ENCODE results near the gene PDZD2.

The PDZD2 gene

DNA sequence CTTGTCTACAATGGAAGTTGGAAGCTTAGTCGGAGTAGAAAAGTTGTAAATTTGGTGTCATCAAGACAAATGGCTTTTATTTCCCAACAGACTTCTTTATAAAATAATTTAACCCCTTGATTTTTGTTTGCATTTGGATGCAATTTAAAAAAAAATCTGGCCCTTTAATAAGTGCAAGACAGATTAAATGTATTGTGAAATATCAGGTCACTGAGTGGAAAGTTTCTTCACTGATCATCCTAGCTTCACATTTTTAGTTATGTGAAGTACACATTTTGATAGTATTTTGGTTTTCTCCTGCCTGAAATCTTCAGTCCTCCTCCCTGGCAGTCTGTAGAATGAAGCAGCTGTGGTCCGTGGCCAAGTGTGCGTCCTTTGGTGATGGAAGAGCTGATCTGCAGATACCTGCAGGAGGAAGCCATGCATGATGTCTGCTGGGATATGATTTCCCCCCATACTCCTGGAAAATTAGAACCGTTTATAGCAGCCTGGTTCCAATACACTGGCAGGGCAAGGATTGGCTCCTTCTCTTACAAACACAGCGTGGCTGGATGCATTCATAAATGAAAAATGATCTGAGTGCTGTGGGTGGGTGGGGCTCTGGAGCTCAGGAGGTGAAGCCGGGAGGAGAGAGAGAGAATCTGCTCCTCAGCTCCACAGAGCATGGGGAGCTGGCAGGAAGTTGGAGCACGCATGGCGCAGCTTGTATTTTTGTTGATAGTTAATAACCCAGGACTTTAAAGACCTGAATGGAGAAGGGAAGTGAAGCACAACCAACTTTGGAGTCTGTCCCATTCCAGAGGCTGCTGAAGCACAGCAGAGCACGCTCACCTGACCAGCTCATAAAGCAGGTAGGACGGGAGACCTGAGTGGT is 296.8 kb downstream of the PDZD2 start:
- no peak overlapping the region for H3K4me3 ChIP-seq (ENCODE audit: control insufficient read depth, low read depth, low read length)
- no peak for DNase-seq (ENCODE audit: low read depth)
- TF ChIP-seq, protein P1, sequence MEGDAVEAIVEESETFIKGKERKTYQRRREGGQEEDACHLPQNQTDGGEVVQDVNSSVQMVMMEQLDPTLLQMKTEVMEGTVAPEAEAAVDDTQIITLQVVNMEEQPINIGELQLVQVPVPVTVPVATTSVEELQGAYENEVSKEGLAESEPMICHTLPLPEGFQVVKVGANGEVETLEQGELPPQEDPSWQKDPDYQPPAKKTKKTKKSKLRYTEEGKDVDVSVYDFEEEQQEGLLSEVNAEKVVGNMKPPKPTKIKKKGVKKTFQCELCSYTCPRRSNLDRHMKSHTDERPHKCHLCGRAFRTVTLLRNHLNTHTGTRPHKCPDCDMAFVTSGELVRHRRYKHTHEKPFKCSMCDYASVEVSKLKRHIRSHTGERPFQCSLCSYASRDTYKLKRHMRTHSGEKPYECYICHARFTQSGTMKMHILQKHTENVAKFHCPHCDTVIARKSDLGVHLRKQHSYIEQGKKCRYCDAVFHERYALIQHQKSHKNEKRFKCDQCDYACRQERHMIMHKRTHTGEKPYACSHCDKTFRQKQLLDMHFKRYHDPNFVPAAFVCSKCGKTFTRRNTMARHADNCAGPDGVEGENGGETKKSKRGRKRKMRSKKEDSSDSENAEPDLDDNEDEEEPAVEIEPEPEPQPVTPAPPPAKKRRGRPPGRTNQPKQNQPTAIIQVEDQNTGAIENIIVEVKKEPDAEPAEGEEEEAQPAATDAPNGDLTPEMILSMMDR (IDR thresholded peaks at IDR 0.05; ENCODE audit: control insufficient read depth, insufficient read depth, low read depth, low read length, missing control alignments) = no peak

DNA sequence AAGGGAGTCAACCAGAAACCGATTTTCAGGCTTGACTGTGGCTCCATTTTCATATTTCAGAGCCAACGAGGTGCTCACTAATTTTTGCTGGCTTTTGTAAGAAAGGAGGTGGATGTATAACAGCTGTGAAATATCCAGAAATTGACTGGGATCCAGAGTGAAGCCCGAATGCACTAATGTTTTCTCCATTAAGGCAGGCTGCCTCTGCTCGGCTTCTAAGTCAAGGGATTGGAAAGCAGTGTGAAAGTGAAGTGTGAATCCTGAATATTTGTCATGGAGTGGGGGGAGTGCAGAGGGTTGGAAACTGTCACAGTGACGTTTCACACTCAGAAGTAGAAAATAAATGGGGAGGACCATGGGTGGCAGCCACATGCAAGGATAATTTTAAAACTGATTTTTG is 297.8 kb downstream of the PDZD2 start:
- TF ChIP-seq, protein P1 (IDR thresholded peaks at IDR 0.05; ENCODE audit: control insufficient read depth, insufficient read depth, low read depth, low read length, missing control alignments) = no peak
- no peak overlapping the region for H3K4me3 ChIP-seq (ENCODE audit: control insufficient read depth, low read depth, low read length)
- no peak for DNase-seq (ENCODE audit: low read depth)

GRCh38 chr5:31937226-31937625 is 298.3 kb downstream of the PDZD2 start:
- no peak overlapping the region for H3K4me3 ChIP-seq (ENCODE audit: control insufficient read depth, low read depth, low read length)
- TF ChIP-seq, protein P1 (IDR thresholded peaks at IDR 0.05; ENCODE audit: control insufficient read depth, insufficient read depth, low read depth, low read length, missing control alignments) = no peak
- no peak for DNase-seq (ENCODE audit: low read depth)

- no peak overlapping the region for H3K4me3 ChIP-seq (ENCODE audit: control insufficient read depth, low read depth, low read length)
- TF ChIP-seq, protein P1 (IDR thresholded peaks at IDR 0.05; ENCODE audit: control insufficient read depth, insufficient read depth, low read depth, low read length, missing control alignments) = no peak
- no peak for DNase-seq (ENCODE audit: low read depth)
Measured at GRCh38 chr5:31937703-31938102, 298.8 kb downstream of the PDZD2 start.

GRCh38 chr5:31939151-31939550 is 300.2 kb downstream of the PDZD2 start:
- no peak for DNase-seq (ENCODE audit: low read depth)
- TF ChIP-seq, protein P1 (IDR thresholded peaks at IDR 0.05; ENCODE audit: control insufficient read depth, insufficient read depth, low read depth, low read length, missing control alignments) = no peak
- H3K4me3 ChIP-seq (ENCODE audit: control insufficient read depth, low read depth, low read length) = no peak overlapping the region

DNA sequence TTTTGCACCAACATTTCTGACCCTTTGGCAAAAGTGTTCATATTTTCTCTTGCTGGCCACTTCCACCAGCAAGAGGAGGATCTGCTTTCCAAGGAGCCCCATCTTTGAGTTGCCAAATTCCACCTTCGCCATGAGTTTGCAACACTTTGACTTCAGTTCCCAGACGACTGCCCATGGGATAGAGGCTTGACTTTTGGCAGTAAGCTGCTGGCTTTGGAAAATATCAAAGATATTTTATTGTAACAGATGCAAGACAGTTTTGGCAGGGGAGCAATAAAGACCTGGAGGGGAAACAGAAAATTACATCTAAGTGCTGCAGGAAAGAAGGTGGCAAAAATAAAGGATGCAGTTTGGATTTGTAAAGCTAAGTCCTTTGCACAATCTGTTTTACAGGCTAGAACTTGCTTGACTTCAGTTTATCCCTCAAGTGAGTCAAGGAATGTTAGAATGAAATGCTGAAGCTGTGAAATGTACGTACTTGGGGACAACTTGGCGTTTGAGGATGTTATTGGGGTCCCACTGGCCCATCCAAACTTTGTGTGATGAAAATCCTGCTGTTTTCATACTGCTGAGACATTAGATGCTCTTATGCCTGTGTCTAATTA is 302.3 kb downstream of the PDZD2 start:
- TF ChIP-seq, protein P1 (IDR thresholded peaks at IDR 0.05; ENCODE audit: control insufficient read depth, insufficient read depth, low read depth, low read length, missing control alignments) = no peak
- DNase-seq (ENCODE audit: low read depth) = no peak
- no peak overlapping the region for H3K4me3 ChIP-seq (ENCODE audit: control insufficient read depth, low read depth, low read length)
